ENCODE measurements around the gene LPP. TPM values are rescaled to one million over a fixed set of nuclear protein-coding genes. Genes with fewer than 3 reads are reported as not detected.

The LPP gene
- polyA plus RNA-seq, 1 experiment: 76.3 TPM

GRCh38 chr3:188148318-188148717 lies 5.6 kb upstream of the LPP start:
- H3K27ac ChIP-seq (ENCODE audit: low read depth, low read length): no peak overlapping the region
- H3K9me3 ChIP-seq (ENCODE audit: control insufficient read depth, insufficient read depth, low read length): no peaks in the 10 kb centered on the region
- POLR2A ChIA-PET: no interaction called here
- H3K4me3 ChIP-seq (ENCODE audit: low read depth, low read length): no peak overlapping the region
- H3K27me3 ChIP-seq (ENCODE audit: control insufficient read depth, insufficient read depth, low read length): no peaks in the 10 kb centered on the region
- DNase-seq (ENCODE audit: low read depth, low spot score): no peak
- CTCF ChIA-PET: no interaction called here
- TF ChIP-seq CTCF (IDR thresholded peaks at IDR 0.05; ENCODE audit: low read depth, low read length): no peak

GRCh38 chr3:188149587-188149986 lies 4.4 kb upstream of the LPP start:
- POLR2A ChIA-PET: no interaction called here
- Histone ChIP-seq H3K4me3 (ENCODE audit: low read depth, low read length) (no peak overlapping the region), H3K9me3 (ENCODE audit: control insufficient read depth, insufficient read depth, low read length) (no peaks in the 10 kb centered on the region), H3K27me3 (ENCODE audit: control insufficient read depth, insufficient read depth, low read length) (no peaks in the 10 kb centered on the region), H3K27ac (ENCODE audit: low read depth, low read length) (no peak overlapping the region)
- no peak for DNase-seq (ENCODE audit: low read depth, low spot score)
- CTCF ChIA-PET: no interaction called here
- TF ChIP-seq CTCF (IDR thresholded peaks at IDR 0.05; ENCODE audit: low read depth, low read length): no peak

DNA sequence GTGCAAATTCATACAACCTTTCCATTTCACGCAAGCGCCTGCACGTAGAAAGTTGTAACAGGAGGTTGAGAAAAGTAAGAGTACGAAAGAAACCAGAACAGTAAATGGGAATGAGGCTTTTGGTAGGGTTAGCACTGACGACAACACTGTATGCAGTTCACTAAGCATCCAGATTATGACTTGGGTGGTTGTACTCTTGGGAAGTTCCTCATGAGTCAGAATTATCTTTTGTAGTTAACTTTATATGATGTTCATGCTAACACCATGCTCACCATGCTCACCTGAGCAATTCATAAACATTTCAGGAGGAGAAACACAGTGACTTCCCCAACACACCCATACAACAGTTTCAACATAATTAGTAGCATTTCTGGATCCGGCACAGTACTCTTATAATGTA lies 3.0 kb upstream of the LPP start:
- Histone ChIP-seq H3K9me3 (ENCODE audit: control insufficient read depth, insufficient read depth, low read length) (no peaks in the 10 kb centered on the region; the same call in 1 of the 2 replicates), H3K27ac (ENCODE audit: low read depth, low read length) (no peak overlapping the region), H3K27me3 (ENCODE audit: control insufficient read depth, insufficient read depth, low read length) (no peaks in the 10 kb centered on the region), H3K4me3 (ENCODE audit: low read depth, low read length) (no peak overlapping the region)
- no peak for TF ChIP-seq CTCF (IDR thresholded peaks at IDR 0.05; ENCODE audit: low read depth, low read length)
- ChIA-PET CTCF (interaction anchor here (0.6 to 1.1 kb wide), 6 partner anchors 13 to 472 kb away, joined by 3 to 5 read pairs (median 3); no protein-coding TSS in a partner anchor), POLR2A (interaction anchor here (0.6 to 0.9 kb wide), 4 partner anchors 57 to 406 kb away, joined by 3 to 4 read pairs (median 4); partner anchors contain the start of gene BCL6)
- no peak for DNase-seq (ENCODE audit: low read depth, low spot score)

GRCh38 chr3:188151438-188151837 lies 2.5 kb upstream of the LPP start:
- peak; percentile 20 for DNase-seq (ENCODE audit: low read depth, low spot score)
- POLR2A ChIA-PET: interaction anchor here (0.7 kb wide), 1 partner anchor 247 kb away, joined by 5 read pairs; no protein-coding TSS in a partner anchor
- Histone ChIP-seq H3K4me3 (ENCODE audit: low read depth, low read length) (no peak overlapping the region), H3K27me3 (ENCODE audit: control insufficient read depth, insufficient read depth, low read length) (no peaks in the 10 kb centered on the region), H3K27ac (ENCODE audit: low read depth, low read length) (no peak overlapping the region), H3K9me3 (ENCODE audit: control insufficient read depth, insufficient read depth, low read length) (no peaks in the 10 kb centered on the region; the same call in 1 of the 2 replicates)
- CTCF ChIA-PET: interaction anchor here (5.8 kb wide), 1 partner anchor 412 kb away, joined by 30 read pairs; no protein-coding TSS in a partner anchor
- TF ChIP-seq CTCF (IDR thresholded peaks at IDR 0.05; ENCODE audit: low read depth, low read length): no peak

DNA sequence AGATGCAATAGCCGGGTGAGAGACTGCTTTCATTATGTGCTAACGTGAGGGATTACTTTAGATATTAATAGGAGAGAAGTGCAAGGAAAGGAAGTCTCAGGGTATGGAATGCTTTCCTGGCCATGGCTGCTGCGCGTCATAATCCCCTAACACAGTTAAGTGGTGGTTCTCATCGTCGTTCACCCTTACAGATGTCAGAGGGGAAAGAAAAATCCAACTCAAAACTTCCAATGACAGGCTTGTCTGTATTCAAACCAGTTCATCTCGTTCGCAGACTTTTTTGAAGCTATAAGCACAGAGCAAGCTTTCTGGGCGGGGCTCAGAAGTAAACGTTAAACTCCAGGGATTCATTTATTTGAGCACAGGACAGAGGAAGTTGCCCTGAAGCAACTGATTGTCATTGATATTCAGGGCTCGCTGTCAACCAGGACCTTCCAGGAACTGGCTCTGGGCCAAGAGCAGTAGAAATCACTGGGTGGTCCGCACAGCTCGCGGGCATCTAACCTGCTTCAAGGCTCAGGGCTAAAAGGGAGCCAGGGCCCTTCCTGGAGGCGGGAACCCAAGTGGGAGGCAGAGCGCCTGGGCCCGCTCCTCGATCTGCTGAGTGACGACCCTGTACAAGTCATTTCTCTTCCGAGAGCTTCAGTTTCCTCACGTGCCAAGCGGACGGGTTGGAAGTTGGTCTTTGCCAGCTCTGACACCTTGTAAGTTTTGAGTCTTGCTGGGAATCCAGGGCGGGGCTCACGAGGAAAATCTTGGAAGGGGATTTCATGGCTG lies 1.1 kb upstream of the LPP start:
- no peaks in the 10 kb centered on the region; the same call in 1 of the 2 replicates for H3K9me3 ChIP-seq (ENCODE audit: control insufficient read depth, insufficient read depth, low read length)
- ChIA-PET POLR2A (interaction anchor here (0.5 to 2.5 kb wide), 17 partner anchors 10 to 414 kb away, joined by 3 to 14 read pairs (median 4); partner anchors contain the start of gene BCL6), CTCF (interaction anchor here (0.6 to 5.8 kb wide), 5 partner anchors 404 to 802 kb away, joined by 3 to 30 read pairs (median 3); partner anchors contain the start of gene BCL6)
- DNase-seq (ENCODE audit: low read depth, low spot score): peak; percentile 29
- H3K4me3 ChIP-seq (ENCODE audit: low read depth, low read length): peak overlapping the region; percentile 64
- H3K27ac ChIP-seq (ENCODE audit: low read depth, low read length): peak overlapping the region; percentile 99
- H3K27me3 ChIP-seq (ENCODE audit: control insufficient read depth, insufficient read depth, low read length): no peaks in the 10 kb centered on the region
- TF ChIP-seq CTCF (IDR thresholded peaks at IDR 0.05; ENCODE audit: low read depth, low read length): no peak
